ENCODE results near the gene MAPKAPK2.

The MAPKAPK2 gene

GRCh38 chr1:206722751-206723461 lies 38.2 kb downstream of the MAPKAPK2 start:
- DNase-seq (ENCODE audit: low read depth), result no peak

GRCh38 chr1:206723462-206723804 lies 38.7 kb downstream of the MAPKAPK2 start:
- DNase-seq (ENCODE audit: low read depth), result no peak

- DNase-seq (ENCODE audit: low read depth), result no peak
These were observed 39.2 kb downstream of the MAPKAPK2 start for GRCh38 chr1:206723805-206724472.

GRCh38 chr1:206725109-206725963 lies 40.6 kb downstream of the MAPKAPK2 start:
- no peak for DNase-seq (ENCODE audit: low read depth)

- no peak for DNase-seq (ENCODE audit: low read depth)
These were observed 43.4 kb downstream of the MAPKAPK2 start for GRCh38 chr1:206727981-206728696.

GRCh38 chr1:206728697-206728987 lies 43.9 kb downstream of the MAPKAPK2 start:
- no peak for DNase-seq (ENCODE audit: low read depth)

GRCh38 chr1:206729050-206729449 lies 44.3 kb downstream of the MAPKAPK2 start:
- DNase-seq (ENCODE audit: low read depth), result no peak

- no peak for DNase-seq (ENCODE audit: low read depth)
These were observed 44.8 kb downstream of the MAPKAPK2 start for GRCh38 chr1:206729507-206729906.

- DNase-seq (ENCODE audit: low read depth), result no peak
These were observed 47.8 kb downstream of the MAPKAPK2 start for GRCh38 chr1:206732508-206732907.

GRCh38 chr1:206732992-206733391 lies 48.3 kb downstream of the MAPKAPK2 start:
- no peak for DNase-seq (ENCODE audit: low read depth)

- peak; percentile 72 for DNase-seq (ENCODE audit: low read depth)
These were observed 49.9 kb downstream of the MAPKAPK2 start for GRCh38 chr1:206734499-206735142.

- DNase-seq (ENCODE audit: low read depth), result no peak
These were observed 50.9 kb downstream of the MAPKAPK2 start for GRCh38 chr1:206735553-206736031.

- DNase-seq (ENCODE audit: low read depth), result no peak
These were observed 52.4 kb downstream of the MAPKAPK2 start for GRCh38 chr1:206736878-206737728.

GRCh38 chr1:206737729-206738201 lies 53.1 kb downstream of the MAPKAPK2 start:
- DNase-seq (ENCODE audit: low read depth), result no peak

GRCh38 chr1:206738370-206739366 lies 54.0 kb downstream of the MAPKAPK2 start:
- DNase-seq (ENCODE audit: low read depth), result no peak

- DNase-seq (ENCODE audit: low read depth), result no peak
These were observed 54.8 kb downstream of the MAPKAPK2 start for GRCh38 chr1:206739411-206740076.

GRCh38 chr1:206741142-206741701 lies 56.5 kb downstream of the MAPKAPK2 start:
- no peak for DNase-seq (ENCODE audit: low read depth)

- DNase-seq (ENCODE audit: low read depth), result peak; percentile 28
These were observed 58.1 kb downstream of the MAPKAPK2 start for GRCh38 chr1:206742719-206743383.
